HUES64 (cell line): ENCODE measurements around the gene SLC26A6.

ENCODE experiments used
- H3K27ac ChIP-seq: 2 replicates; pipeline ENCODE4 v1.7.0; 2013; ENCODE audit warnings: low read depth, low read length, inconsistent platforms
- H3K27me3 ChIP-seq: 2 replicates; pipeline ENCODE4 v1.6.1; 2013; ENCODE audit warnings: mild to moderate bottlenecking, low read length; ENCODE audit not compliant: insufficient read depth
- H3K36me3 ChIP-seq: 2 replicates; pipeline ENCODE4 v1.6.1; 2013; ENCODE audit warnings: mild to moderate bottlenecking, low read length; ENCODE audit not compliant: insufficient read depth
- H3K4me1 ChIP-seq: 2 replicates; pipeline ENCODE4 v1.6.1; 2013; ENCODE audit warnings: mild to moderate bottlenecking, low read length, moderate library complexity; ENCODE audit not compliant: insufficient read depth
- H3K4me3 ChIP-seq: 2 replicates; pipeline ENCODE4 v1.5.1; 2013; ENCODE audit warnings: mild to moderate bottlenecking, low read length, moderate library complexity
- H3K9ac ChIP-seq: 2 replicates; pipeline ENCODE4 v1.6.1; 2013; ENCODE audit warnings: mild to moderate bottlenecking, low read depth, low read length
- H3K9me3 ChIP-seq: 2 replicates; pipeline ENCODE4 v1.6.1; 2013; ENCODE audit warnings: low read depth, low read length; ENCODE audit not compliant: insufficient read depth
- WGBS: fragments of 150-250, 120-280 bp; methylation state at CpG from one replicate; pipeline ENCODE4 v1.1.7; 2013; ENCODE audit warnings: missing lambda C conversion rate; 5-methylcytosine and 5-hydroxymethylcytosine counted together

The SLC26A6 gene

DNA sequence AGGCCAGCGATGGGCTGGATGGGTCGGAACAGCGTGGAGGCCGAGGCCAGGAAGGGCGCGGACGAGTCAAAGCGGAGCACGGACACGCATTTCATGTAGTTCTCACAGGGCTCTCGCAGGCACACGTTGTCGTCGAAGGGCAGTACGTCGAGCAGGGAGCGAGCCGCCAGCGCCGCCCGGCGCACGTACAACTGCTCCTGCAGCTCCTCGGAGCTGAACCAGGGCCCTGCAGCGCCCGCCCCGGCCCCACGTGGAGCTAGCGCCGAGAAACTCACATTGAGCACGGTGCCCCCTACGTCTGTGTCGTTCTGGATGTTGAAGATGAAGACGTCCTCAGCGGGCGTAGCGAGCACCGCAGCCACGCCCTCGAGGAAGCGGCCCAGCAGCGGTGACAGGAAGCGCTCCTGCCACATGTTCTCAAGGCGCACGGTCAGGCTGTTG is 21.6 kb upstream of the SLC26A6 start:
- Histone ChIP-seq H3K9ac (peak overlapping the region; percentile 12), H3K9me3 (no peaks in the 10 kb centered on the region), H3K27ac (peak overlapping the region; percentile 54), H3K36me3 (peaks cover 50% of the 10 kb centered on the region), H3K4me3 (peak overlapping the region; percentile 63), H3K4me1 (no peaks in the 10 kb centered on the region), H3K27me3 (no peaks in the 10 kb centered on the region)
- 93% methylated on average over 45 of the region's 45 CpGs for WGBS

DNA sequence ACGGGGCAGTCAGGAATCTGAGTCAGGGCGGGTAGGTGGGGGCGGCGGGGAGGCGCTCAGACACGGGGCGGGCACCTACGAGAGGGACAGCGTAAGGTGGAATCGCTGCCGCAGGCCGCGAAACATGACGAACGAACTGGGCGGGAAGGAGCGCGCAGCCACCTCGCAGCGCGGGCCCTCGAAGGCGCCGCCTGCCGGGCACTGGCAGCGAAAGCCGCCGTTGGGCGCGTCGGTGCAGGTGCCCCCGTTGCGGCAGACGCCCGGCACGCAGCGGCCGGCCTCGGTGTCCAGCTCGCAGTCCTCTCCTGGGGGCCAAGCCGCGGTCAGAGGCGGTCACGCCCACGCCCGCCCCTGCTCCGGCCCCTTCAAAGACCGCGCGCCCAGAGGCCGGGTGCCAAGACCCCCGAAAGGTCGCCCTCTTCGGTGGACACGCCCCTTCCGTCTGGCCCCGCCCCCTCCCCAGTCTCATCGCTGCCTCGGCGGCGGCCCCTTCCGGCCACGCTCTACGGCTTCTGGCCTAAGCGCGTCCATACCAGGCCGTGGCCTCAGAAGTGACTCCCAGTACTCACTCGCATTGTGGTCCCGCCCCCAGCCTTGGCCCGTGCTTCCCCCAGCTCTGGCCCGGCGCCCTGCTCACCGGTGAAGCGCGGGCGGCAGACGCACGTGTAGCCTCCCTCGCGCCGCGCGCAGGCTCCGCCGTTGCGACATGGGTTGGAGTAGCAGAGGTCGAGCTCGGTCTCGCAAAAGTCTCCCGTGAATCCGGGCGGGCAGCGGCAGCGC is 21.0 kb upstream of the SLC26A6 start:
- no peaks in the 10 kb centered on the region for H3K27me3 ChIP-seq
- peak overlapping the region; percentile 54 for H3K27ac ChIP-seq
- H3K36me3 ChIP-seq = peaks cover 56% of the 10 kb centered on the region
- WGBS = 18% methylated on average over 94 of the region's 94 CpGs
- no peaks in the 10 kb centered on the region for H3K4me1 ChIP-seq
- peak overlapping the region; percentile 63 for H3K4me3 ChIP-seq
- peak overlapping the region; percentile 12 for H3K9ac ChIP-seq
- no peaks in the 10 kb centered on the region for H3K9me3 ChIP-seq

DNA sequence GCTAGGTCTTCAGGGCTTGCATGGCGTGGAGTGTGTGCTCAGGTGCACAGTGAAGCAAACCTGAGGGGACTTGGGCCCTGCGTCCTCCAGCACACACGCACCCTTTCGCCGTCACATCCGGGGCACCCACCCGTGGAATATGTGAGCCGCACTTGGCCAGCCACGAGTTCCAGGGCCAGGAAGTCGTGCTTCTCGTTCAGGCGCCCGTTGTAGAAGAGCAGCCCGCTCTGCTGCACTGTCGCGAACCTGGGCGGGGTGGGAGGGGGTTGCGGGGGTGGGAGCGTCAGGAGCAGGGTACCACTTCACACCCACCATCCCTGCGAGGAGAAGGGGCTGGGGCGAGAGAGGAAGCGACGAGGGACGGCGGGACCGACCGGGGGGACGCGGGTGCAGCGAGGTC is 20.3 kb upstream of the SLC26A6 start:
- Histone ChIP-seq H3K27ac (no peak overlapping the region), H3K36me3 (peaks cover 58% of the 10 kb centered on the region), H3K27me3 (no peaks in the 10 kb centered on the region), H3K9me3 (no peaks in the 10 kb centered on the region), H3K9ac (0 out of 2 replicates have a peak overlapping the region, but pooled peaks have one; percentile 29), H3K4me1 (no peaks in the 10 kb centered on the region), H3K4me3 (peak overlapping the region; percentile 63)
- WGBS = 27% methylated on average over 25 of the region's 30 CpGs

DNA sequence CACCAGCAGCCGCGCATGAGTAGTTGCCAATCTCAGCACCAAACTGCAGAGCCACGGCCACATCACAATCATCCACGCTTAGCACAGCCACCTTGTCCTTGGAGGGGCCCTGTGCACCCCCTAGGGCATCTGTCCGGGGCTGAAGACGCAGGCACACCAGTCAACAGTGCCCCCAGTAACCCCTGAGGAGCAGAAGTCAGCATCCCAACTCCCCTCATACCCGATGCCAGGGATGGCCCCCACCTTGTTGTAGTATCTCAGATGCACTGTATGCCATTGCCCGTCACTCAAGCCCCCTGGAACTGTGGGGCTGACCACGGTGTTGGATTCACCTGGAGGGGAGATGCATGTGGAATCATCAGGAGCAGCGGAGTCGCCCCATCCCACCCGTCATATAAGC is 19.8 kb upstream of the SLC26A6 start:
- no peaks in the 10 kb centered on the region for H3K4me1 ChIP-seq
- 0 out of 2 replicates have a peak overlapping the region, but pooled peaks have one; percentile 63 for H3K4me3 ChIP-seq
- H3K36me3 ChIP-seq = peaks cover 57% of the 10 kb centered on the region
- 94% methylated on average over 12 of the region's 12 CpGs for WGBS
- H3K9me3 ChIP-seq = no peaks in the 10 kb centered on the region
- no peak overlapping the region for H3K27ac ChIP-seq
- no peaks in the 10 kb centered on the region for H3K27me3 ChIP-seq
- no peak overlapping the region for H3K9ac ChIP-seq

DNA sequence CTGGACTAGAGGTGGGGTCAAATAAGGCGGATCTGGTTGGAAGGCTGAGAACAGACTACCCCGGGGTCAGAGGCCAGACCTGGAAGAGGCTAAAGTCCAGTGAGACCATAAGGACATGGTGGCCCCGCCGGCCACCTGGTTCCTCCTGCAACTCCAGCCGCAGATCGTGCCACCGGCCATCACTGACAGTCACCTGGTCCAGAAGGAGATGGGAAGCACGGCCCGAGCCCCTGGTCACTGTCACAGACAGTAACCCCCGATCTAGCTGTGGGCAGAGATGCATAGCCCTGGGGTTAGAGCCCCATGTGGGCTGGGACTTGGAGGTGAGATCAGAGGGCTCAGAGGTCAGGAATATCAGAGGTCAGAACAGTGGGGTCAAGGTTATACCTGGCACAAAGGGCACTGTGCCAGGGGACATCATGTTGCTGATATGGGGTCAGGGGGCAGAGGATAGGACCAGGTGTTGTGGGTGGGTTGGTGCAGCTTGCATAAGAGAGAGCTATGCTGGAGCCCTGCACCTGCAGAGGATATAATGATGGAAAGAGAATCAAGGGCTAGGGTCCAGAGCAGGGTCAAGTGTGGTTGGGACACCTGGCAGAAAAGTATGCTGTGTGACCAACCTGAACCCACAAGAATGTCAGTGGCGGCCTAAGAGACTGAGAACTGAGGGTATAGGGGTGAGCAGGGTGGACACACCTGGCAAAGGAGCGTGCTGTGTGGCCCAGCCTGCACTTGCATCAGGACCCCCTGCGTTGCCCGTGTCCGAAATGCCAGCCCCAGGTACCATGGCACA is 17.9 kb upstream of the SLC26A6 start:
- Histone ChIP-seq H3K4me3 (no peak overlapping the region), H3K4me1 (no peaks in the 10 kb centered on the region), H3K9me3 (no peaks in the 10 kb centered on the region), H3K36me3 (peaks cover 50% of the 10 kb centered on the region), H3K27me3 (no peaks in the 10 kb centered on the region), H3K9ac (no peak overlapping the region), H3K27ac (no peak overlapping the region)
- WGBS = 93% methylated on average over 15 of the region's 15 CpGs

DNA sequence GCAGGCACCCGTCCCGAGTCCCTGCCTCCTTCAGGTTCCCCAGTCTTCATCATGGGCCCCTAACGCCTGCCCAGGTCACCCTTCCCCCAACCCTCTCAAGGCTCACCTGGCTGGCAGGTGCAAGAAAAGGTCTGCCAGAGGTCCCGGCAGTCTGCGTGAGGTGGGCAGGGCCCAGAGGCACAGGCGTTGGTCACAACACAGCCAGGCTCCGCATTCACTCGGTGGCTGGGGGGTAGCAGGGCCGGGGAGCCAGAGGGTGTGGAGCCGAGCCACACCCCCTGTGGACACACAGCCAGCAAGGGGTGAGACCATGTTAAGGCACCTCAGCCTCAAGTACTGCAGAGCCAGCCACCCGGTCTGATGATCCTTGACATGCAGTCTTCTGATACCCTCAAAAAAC is 16.5 kb upstream of the SLC26A6 start:
- Histone ChIP-seq H3K4me3 (no peak overlapping the region), H3K9me3 (no peaks in the 10 kb centered on the region), H3K4me1 (no peaks in the 10 kb centered on the region), H3K27ac (no peak overlapping the region), H3K9ac (no peak overlapping the region), H3K27me3 (no peaks in the 10 kb centered on the region), H3K36me3 (peaks cover 49% of the 10 kb centered on the region)
- WGBS = 90% methylated on average over 11 of the region's 11 CpGs

DNA sequence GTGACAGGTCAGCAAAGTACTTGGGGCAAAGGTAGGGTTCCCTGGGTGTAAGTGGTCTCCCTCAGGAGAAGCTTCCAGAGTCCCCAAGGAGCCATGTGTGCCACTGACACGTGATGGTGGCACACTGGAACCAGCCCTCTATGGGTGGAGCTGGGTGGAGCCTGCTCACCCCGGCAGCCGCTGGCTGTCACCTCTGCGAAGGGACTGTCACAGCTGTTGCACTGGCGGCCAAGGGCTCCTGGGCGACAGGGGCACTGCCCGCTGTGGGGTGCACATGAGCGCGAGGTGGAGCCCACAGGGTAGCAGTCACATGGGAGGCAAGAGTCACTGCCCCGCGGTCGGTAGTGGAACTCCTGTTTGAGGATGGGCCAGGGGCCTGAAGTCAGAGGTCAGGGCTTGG is 15.5 kb upstream of the SLC26A6 start:
- Histone ChIP-seq H3K36me3 (peaks cover 58% of the 10 kb centered on the region), H3K27me3 (no peaks in the 10 kb centered on the region), H3K4me3 (no peak overlapping the region), H3K27ac (no peak overlapping the region), H3K9ac (no peak overlapping the region), H3K9me3 (no peaks in the 10 kb centered on the region), H3K4me1 (no peaks in the 10 kb centered on the region)
- WGBS = 92% methylated on average over 12 of the region's 12 CpGs

DNA sequence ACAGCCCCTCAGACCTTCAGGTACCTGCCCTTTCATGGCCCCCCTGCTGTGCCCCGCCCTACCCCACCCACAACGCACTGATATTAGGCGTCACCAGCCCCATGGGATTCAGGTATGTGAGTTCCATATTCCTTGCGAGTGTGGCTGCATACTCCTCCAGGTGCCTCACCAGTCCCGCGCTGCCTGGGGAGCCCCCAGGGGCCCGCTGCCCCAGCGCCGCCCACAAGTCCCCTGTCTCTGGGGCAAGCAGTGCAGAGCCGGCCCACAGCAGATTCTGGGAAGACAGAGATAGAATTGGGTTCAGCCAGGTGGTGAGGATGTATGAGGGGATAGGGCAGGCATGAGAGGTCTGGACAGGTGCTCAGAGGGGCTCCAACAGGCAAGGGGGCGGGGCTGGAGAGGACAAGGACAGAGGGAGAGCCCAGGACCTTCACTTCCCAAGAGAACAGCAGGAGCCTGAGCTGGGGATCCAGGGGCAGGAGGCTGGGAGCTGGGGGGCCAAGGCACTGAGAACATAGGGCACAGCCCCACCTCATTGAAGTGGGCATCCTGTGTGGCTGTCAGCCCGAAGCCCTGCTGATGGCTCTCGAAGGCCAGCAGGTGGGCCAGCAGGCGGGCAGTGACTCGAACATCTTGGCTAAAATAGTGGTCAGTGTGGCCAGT is 13.1 kb upstream of the SLC26A6 start:
- WGBS = 93% methylated on average over 15 of the region's 15 CpGs
- Histone ChIP-seq H3K27ac (no peak overlapping the region), H3K27me3 (no peaks in the 10 kb centered on the region), H3K4me1 (no peaks in the 10 kb centered on the region), H3K9ac (no peak overlapping the region), H3K36me3 (peaks cover 62% of the 10 kb centered on the region), H3K9me3 (no peaks in the 10 kb centered on the region), H3K4me3 (no peak overlapping the region)

DNA sequence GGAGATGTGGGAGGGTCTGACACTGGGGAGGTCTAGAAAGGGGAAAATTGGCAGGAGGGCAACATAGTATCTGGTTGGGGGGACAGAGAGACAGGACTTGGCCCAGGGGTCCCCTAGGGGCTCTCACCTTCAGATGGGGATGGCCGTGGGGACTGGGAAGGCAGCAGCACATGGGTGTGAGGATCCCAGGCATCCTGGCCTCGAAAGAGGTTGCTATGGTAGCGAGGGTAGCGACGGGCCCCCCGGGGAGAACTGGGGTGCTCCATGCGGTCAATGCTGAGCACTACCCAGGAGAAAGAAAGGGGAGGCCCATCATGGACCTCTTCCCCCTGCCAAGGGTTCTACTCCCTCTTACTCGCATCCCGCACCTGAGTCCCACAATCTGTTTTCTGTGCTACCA is 12.5 kb upstream of the SLC26A6 start:
- H3K27me3 ChIP-seq = no peaks in the 10 kb centered on the region
- 92% methylated on average over 9 of the region's 9 CpGs for WGBS
- no peak overlapping the region for H3K27ac ChIP-seq
- H3K4me1 ChIP-seq = no peaks in the 10 kb centered on the region
- H3K9me3 ChIP-seq = no peaks in the 10 kb centered on the region
- no peak overlapping the region for H3K4me3 ChIP-seq
- H3K9ac ChIP-seq = no peak overlapping the region
- H3K36me3 ChIP-seq = peaks cover 62% of the 10 kb centered on the region

DNA sequence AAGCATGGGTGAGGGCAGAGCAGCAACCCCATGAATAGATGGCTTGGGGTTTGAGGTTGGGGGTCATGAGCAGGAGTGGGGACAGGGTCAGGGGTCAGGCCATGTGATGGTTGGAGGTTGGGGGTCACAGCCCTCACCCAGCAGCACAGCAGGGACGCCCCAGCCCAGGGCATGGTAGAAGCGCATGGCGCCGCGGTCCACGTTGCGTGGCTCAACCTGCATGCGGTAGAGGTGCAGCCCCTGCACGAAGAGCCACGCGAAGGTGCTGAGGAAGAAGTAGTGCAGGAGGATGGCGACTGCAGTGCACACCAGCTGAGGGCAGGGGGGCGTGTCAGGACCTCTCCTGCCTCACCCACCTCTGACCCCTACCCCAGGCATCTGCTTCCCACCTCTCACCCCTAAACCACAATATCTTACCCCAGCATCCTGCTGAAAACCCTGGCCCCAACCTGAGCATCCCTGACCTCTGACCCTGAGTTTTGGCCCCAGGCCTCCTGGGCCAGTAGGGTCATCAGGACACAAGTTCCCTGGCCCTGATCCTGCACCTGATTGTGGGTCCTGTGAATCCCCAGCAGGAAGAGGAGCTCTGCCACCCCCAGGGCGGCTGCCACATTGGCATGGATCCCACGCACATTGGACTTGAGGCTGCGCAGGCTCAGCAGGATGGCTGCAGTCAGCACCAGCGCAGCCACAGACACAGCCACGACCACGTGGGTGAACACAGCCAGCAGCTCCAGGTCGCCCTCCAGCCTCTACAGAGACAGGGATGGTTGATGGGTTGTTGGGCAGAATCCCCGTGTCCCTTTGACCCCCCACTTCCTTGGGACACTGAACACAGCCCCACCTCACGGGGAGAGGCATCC is 9.9 kb upstream of the SLC26A6 start:
- H3K9me3 ChIP-seq = no peaks in the 10 kb centered on the region
- no peaks in the 10 kb centered on the region for H3K4me1 ChIP-seq
- no peak overlapping the region for H3K27ac ChIP-seq
- H3K36me3 ChIP-seq = peaks cover 64% of the 10 kb centered on the region
- H3K9ac ChIP-seq = no peak overlapping the region
- no peak overlapping the region for H3K4me3 ChIP-seq
- WGBS = 96% methylated on average over 22 of the region's 22 CpGs
- no peaks in the 10 kb centered on the region for H3K27me3 ChIP-seq
